Measurements from ENCODE around the gene CSH2. TPM values are rescaled to one million over a fixed set of nuclear protein-coding genes. Genes with fewer than 3 reads are reported as not detected.

The CSH2 gene
- total RNA-seq, 1 experiment from 2014 or later = not detected

DNA sequence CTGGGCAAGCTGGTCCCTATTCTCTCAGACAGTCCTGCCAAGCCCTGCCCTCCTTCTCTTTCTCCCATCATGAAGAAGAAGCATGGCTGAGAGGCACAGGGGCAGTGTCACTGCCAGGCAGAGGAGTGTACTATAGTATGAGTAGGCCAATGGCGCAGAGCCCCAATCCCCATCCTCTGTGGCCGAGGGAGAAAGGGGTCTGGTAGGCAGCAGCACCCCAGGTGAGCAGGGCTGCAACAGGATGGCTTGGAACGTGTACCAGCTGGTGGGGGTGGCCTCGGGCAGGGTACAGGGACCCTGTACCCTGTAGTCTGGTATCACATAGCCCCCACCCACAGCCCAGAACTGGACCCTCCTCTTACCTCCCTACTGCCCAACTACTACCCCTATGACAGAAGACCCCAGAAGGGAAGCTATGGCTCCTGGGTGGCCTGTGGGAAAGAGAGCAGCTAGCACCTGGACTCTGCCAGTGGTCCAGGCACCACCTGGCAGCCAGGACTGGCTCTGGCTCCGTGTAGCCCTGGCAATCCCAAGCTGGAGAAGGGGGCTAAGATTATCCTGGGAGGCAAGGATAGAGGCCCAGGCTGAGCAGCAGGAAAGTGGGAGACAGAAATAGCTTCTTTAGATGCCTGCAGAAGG lies 35.4 kb downstream of the CSH2 start:
- DNase-seq = peak; percentile 21

DNA sequence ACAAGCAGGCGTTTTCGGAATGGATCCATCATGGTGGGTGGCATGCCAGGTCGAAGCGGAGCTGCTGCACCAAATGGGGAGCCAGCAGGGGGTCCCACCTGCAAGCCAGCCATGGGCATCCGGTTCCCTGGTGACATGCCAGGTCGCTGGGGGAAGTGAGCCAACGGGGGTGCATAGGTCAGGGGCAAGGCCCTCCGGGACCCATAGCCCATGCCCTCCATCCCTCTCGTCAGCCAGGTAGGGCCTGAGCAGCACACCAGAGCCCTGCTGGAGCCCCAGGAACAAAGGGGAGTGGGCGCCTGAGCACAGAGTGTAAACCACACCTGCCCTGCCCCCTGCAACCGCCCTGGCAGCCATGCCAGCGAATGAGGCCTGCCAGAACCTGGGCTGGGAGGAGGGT lies 36.0 kb downstream of the CSH2 start:
- Histone ChIP-seq H3K4me3 (ENCODE audit: insufficient read depth, low read depth, low read length) (no peak overlapping the region), H3K36me3 (replicated peaks; ENCODE audit: control insufficient read depth, insufficient read depth, low read length) (peaks cover 24% of the 10 kb centered on the region), H3K27me3 (ENCODE audit: control insufficient read depth, insufficient read depth, low read length) (no peaks in the 10 kb centered on the region)
- peak; percentile 32 for DNase-seq

More for the DNA sequence above, 35.4 kb downstream of the CSH2 start:
- no peak overlapping the region for H3K4me3 ChIP-seq (ENCODE audit: insufficient read depth, low read depth, low read length)
- H3K27me3 ChIP-seq (ENCODE audit: control insufficient read depth, insufficient read depth, low read length) = no peaks in the 10 kb centered on the region
- H3K36me3 ChIP-seq (replicated peaks; ENCODE audit: control insufficient read depth, insufficient read depth, low read length) = peaks cover 18% of the 10 kb centered on the region

DNA sequence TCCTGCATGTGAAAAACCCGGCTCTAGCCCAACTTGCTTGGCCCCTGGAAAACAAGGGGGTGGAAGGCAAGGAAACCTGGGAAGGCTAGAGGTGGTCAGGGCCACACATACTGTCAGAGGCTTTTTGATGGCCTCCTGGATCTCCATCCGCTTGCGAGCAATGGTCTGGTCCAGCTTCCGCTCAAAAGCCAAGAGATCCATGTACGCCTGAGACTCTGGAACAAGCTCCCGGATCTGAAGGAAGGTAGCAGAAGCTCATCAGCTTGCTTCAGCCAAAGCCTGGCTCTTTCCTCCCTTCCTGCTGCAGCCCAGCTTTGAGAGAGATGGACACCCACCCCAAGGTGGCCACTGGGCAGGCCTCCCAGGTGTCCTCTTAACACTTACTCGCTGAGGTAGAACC lies 36.7 kb downstream of the CSH2 start:
- Histone ChIP-seq H3K27me3 (ENCODE audit: control insufficient read depth, insufficient read depth, low read length) (no peaks in the 10 kb centered on the region), H3K36me3 (replicated peaks; ENCODE audit: control insufficient read depth, insufficient read depth, low read length) (peaks cover 31% of the 10 kb centered on the region), H3K4me3 (ENCODE audit: insufficient read depth, low read depth, low read length) (no peak overlapping the region)
- no peak for DNase-seq

DNA sequence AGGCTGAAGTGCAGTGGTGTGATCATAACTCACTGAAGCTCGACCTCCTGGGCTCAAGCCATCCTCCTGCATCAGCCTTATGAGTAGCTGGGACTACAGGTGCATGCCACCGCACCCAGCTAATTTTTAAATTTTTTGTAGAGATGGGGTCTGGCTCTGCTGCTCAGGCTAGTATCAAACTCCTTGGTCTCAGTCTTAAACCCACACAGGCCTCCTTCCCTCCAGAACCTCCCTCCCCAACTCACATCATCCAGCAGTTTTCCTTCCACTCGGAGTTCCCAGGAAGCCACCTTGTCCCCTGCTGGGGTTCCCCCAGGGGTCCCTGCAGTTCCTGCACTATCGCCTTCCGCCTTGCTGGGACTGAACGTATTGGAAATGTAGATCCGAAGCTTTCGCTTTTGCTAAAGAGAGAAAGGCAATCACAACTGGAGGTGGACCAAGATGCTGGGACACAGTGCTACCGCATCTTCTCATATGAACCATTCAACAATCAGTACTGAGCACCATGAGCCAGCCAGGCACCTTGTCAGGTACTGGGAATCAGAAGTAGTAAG lies 38.2 kb downstream of the CSH2 start:
- no peaks in the 10 kb centered on the region for H3K27me3 ChIP-seq (ENCODE audit: control insufficient read depth, insufficient read depth, low read length)
- peak; percentile 15 for DNase-seq
- no peak overlapping the region for H3K4me3 ChIP-seq (ENCODE audit: insufficient read depth, low read depth, low read length)
- peaks cover 46% of the 10 kb centered on the region for H3K36me3 ChIP-seq (replicated peaks; ENCODE audit: control insufficient read depth, insufficient read depth, low read length)

DNA sequence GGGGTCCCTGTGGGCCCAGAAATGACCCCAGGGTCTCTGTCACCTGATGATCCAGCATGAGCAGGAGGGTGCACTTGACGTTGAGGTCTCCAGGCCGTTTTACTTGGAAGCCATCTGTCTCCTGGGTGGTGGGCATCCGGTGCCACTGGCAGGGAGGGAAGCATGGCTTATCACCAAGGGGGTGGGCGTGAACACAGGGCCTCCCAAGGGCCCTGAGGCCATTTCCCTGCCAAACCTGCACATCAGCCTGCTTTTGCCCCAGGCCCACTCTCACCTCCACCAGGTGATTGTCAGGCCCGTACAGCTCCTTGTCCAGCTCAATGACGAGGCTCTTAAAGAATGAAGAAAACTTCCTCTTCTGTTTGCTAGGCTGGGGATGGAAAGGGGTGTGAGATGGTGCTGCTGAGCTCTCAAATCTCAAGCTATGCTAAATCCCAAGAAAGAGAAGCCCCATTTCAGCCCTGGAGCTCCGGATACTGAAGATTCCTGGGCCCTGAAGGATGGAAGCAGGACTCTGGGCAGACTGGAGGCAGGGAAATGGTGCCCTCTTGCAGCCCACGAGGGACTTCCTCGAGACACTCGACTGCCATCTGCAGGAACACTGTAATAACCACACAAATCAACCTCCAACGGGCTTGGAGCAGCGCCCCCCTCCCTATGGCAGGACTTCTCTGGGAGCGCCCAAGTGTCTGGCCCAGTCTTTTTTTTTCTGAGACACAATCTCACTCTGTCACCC lies 38.9 kb downstream of the CSH2 start:
- DNase-seq = peak; percentile 86
- Histone ChIP-seq H3K36me3 (replicated peaks; ENCODE audit: control insufficient read depth, insufficient read depth, low read length) (peaks cover 52% of the 10 kb centered on the region), H3K4me3 (ENCODE audit: insufficient read depth, low read depth, low read length) (no peak overlapping the region), H3K27me3 (ENCODE audit: control insufficient read depth, insufficient read depth, low read length) (no peaks in the 10 kb centered on the region)

DNA sequence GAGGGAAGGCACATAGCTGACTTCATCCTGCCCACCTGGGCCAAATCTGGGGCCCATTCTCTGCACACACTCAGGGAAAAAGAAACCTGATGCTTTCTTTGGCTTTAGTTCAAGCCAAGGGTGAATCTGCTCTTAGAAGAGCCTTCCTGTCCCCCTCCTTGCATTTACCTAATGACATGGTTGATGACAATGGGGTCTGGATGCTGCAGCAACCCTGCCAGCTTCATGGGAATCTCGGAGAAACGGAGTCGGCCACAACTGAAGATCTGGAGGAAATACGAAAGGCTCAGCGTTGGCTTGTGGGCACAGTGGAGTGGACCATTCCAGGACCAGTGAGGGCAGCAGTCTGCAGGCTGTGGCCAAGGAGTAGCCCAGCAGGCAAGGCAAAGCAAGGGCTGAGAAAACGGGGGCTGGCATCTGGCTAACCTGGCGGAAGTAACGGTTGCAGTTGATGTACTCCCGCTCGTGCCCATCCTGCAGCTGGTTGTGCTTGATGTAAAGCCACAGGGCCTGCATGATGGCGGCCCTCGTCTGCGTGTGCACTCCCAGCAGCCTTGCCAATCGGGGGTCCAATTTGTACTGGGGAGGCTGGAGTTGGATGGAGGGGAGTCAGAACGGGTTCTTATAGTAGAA lies 39.6 kb downstream of the CSH2 start:
- H3K4me3 ChIP-seq (ENCODE audit: insufficient read depth, low read depth, low read length) = no peak overlapping the region
- H3K36me3 ChIP-seq (replicated peaks; ENCODE audit: control insufficient read depth, insufficient read depth, low read length) = peaks cover 58% of the 10 kb centered on the region
- DNase-seq = no peak
- H3K27me3 ChIP-seq (ENCODE audit: control insufficient read depth, insufficient read depth, low read length) = no peaks in the 10 kb centered on the region

DNA sequence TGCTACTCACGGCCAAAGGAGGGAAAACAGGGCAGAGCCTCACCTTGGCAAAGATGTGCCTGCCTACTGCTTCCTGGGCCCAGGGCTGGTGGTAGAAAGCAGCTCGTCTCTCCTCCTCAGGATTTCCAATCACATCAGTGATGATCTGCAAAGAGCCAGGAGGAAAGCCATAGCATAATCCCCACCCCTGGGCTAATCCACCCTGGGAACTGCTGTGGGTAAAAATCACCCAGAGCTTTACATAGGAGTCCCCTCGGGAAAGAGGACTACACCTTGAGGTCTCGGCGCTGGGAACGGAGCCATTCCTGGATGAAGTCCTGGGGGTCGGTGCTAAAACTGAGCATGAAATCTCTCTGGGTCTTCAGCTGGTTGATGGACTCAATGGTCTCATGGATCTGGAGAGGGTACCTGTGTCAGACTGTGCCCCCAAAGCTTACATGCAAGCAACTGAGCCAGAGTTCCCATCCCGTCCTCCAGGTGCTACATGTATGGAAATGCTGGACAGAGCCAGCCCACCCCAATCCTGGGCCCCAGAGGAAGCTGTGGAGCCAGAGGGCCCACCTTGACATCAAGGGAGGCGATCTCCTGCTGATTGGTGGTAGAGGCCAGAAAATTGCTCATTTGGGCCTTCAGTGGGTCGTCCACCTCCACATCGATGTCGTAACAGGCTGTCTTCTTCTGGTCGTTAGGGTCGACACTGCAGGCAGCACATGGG lies 40.3 kb downstream of the CSH2 start:
- peak; percentile 8 for DNase-seq
- Histone ChIP-seq H3K36me3 (replicated peaks; ENCODE audit: control insufficient read depth, insufficient read depth, low read length) (peaks cover 59% of the 10 kb centered on the region), H3K4me3 (ENCODE audit: insufficient read depth, low read depth, low read length) (no peak overlapping the region), H3K27me3 (ENCODE audit: control insufficient read depth, insufficient read depth, low read length) (no peaks in the 10 kb centered on the region)

DNA sequence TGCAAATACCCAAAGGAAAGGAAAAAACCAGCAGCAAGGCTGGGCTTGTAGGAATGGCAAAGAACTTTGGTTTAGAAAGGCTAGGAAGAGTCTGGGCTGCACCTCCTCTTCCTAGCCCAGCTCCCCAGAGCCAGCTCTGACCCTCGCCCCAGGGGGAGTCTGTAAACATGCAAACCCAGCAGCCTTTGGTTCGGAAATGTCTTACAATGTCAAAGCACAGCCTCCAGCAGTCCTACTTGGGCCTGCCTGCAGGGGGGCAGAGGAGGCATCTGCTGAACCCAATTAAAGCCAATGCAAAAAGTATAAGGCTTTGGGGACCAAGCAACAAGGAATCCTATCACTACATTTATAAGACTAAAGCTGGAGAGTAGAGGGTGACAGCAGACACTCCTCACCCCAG lies 41.0 kb downstream of the CSH2 start:
- peak; percentile 28 for DNase-seq
- H3K36me3 ChIP-seq (replicated peaks; ENCODE audit: control insufficient read depth, insufficient read depth, low read length) = peaks cover 59% of the 10 kb centered on the region

DNA sequence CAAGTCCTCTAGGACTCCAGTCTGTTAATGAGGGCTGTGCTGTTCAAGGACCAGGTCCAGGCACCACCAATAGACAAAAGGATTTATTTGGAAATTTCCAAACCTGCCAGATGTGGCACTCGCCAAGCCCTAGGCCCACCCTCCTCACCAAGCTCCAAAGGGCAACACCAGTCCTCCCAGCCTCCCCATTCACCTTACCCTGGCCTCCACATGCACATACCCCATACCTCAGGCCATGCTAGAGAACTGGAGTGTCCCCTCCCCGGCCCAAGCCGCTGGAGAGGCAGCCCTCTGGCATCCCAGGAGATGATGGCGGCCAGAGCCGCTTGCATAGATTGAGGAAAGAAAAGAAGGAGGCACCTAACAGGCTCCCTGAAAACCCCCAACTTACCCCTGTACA lies 41.5 kb downstream of the CSH2 start:
- H3K4me3 ChIP-seq (ENCODE audit: insufficient read depth, low read depth, low read length) = no peak overlapping the region
- peaks cover 59% of the 10 kb centered on the region for H3K36me3 ChIP-seq (replicated peaks; ENCODE audit: control insufficient read depth, insufficient read depth, low read length)
- no peaks in the 10 kb centered on the region for H3K27me3 ChIP-seq (ENCODE audit: control insufficient read depth, insufficient read depth, low read length)
- no peak for DNase-seq

More for the DNA sequence above, 41.0 kb downstream of the CSH2 start:
- no peaks in the 10 kb centered on the region for H3K27me3 ChIP-seq (ENCODE audit: control insufficient read depth, insufficient read depth, low read length)
- H3K4me3 ChIP-seq (ENCODE audit: insufficient read depth, low read depth, low read length) = no peak overlapping the region

DNA sequence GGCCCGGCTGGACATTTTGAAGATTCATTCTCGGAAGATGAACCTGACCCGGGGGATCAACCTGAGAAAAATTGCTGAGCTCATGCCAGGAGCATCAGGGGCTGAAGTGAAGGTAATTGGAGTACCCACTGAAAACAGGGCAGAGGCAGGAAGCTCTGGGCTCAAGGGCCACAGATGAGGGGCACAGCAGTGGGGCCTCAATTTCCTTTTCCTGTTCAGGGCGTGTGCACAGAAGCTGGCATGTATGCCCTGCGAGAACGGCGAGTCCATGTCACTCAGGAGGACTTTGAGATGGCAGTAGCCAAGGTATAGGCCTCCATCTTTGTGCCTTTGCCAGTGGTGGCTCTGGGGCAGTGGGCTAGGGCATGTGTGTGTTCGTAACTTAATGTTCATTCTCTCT lies 42.0 kb downstream of the CSH2 start:
- peaks cover 57% of the 10 kb centered on the region for H3K36me3 ChIP-seq (replicated peaks; ENCODE audit: control insufficient read depth, insufficient read depth, low read length)
- no peak overlapping the region for H3K4me3 ChIP-seq (ENCODE audit: insufficient read depth, low read depth, low read length)
- no peak for DNase-seq
- no peaks in the 10 kb centered on the region for H3K27me3 ChIP-seq (ENCODE audit: control insufficient read depth, insufficient read depth, low read length)

DNA sequence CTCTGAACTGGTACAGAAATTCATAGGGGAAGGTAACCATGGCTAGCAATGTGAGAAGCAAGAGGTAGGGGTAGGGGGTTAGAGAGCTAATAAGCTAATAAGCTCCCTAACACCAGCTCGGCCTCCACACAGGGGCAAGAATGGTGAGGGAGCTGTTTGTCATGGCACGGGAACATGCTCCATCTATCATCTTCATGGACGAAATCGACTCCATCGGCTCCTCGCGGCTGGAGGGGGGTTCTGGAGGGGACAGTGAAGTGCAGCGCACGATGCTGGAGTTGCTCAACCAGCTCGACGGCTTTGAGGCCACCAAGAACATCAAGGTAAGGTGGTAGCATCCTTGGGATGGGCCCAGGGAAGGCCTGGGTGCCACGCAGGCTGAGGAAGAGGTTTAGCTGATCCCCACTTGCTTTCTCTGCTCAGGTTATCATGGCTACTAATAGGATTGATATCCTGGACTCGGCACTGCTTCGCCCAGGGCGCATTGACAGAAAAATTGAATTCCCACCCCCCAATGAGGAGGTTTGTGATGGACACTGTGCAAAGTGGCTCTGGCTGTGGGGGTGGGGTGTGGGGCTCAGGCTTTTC lies 42.5 kb downstream of the CSH2 start:
- Histone ChIP-seq H3K36me3 (replicated peaks; ENCODE audit: control insufficient read depth, insufficient read depth, low read length) (peaks cover 56% of the 10 kb centered on the region), H3K4me3 (ENCODE audit: insufficient read depth, low read depth, low read length) (no peak overlapping the region), H3K27me3 (ENCODE audit: control insufficient read depth, insufficient read depth, low read length) (no peaks in the 10 kb centered on the region)
- peak; percentile 8 for DNase-seq

DNA sequence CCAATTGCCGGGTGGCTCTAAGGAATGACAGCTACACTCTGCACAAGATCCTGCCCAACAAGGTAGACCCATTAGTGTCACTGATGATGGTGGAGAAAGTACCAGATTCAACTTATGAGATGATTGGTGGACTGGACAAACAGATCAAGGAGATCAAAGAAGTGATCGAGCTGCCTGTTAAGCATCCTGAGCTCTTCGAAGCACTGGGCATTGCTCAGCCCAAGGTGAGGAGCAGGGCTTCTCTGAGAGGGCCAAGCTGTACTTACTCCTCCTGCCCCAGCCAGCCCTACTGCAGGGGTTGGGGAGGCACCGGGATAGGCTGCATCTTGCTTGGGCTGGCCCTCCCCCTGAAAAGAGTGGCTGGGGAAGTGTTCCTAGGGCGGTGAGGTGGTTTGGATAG lies 43.2 kb downstream of the CSH2 start:
- DNase-seq = no peak
- H3K36me3 ChIP-seq (replicated peaks; ENCODE audit: control insufficient read depth, insufficient read depth, low read length) = peaks cover 59% of the 10 kb centered on the region
- H3K27me3 ChIP-seq (ENCODE audit: control insufficient read depth, insufficient read depth, low read length) = no peaks in the 10 kb centered on the region
- no peak overlapping the region for H3K4me3 ChIP-seq (ENCODE audit: insufficient read depth, low read depth, low read length)

DNA sequence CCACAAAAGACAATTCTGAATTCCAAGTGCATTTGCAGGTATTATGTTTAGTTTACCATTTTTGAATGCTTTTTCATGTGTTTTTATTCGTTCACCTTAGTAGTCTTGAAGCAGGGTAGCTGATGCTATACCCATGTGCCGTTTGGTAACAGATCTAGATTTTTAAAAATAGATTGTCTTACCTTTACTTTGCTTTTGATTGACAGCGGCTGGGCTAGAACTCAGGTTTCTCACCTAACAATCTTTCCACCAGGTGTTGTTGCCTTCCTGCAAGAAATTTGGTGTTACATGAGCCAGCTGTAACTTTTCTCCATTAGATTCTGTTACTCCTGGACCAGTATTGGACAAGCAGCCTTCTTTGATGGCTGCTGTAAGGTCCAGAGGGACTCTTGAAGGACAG lies 44.5 kb downstream of the CSH2 start:
- Histone ChIP-seq H3K36me3 (replicated peaks; ENCODE audit: control insufficient read depth, insufficient read depth, low read length) (peaks cover 64% of the 10 kb centered on the region), H3K4me3 (ENCODE audit: insufficient read depth, low read depth, low read length) (no peak overlapping the region), H3K27me3 (ENCODE audit: control insufficient read depth, insufficient read depth, low read length) (no peaks in the 10 kb centered on the region)
- DNase-seq = no peak

DNA sequence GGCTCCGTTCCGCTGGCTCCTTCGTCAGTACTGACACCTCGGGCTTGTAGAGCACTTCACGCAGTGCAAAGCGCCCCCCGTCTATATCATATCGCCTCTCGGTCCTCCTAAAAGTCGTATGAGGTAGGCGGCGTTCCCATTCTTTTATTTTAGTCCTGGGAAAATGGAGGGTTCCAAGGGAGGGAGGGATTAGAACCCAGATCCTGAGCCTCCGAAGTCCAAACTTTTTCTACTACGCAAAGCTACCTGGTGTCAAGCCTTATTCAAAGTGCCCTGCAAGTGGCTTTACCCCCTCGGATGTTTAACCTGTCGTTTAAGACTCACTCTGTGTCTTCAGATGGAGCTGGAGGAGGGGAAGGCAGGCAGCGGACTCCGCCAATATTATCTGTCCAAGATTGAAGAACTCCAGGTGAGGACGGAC lies 45.7 kb downstream of the CSH2 start:
- no peak for DNase-seq
- no peaks in the 10 kb centered on the region for H3K27me3 ChIP-seq (ENCODE audit: control insufficient read depth, insufficient read depth, low read length)
- H3K36me3 ChIP-seq (replicated peaks; ENCODE audit: control insufficient read depth, insufficient read depth, low read length) = peaks cover 60% of the 10 kb centered on the region
- H3K4me3 ChIP-seq (ENCODE audit: insufficient read depth, low read depth, low read length) = peak overlapping the region; percentile 96

All from H7 (cell line).